ENCODE data around the gene GBE1.

The GBE1 gene

DNA sequence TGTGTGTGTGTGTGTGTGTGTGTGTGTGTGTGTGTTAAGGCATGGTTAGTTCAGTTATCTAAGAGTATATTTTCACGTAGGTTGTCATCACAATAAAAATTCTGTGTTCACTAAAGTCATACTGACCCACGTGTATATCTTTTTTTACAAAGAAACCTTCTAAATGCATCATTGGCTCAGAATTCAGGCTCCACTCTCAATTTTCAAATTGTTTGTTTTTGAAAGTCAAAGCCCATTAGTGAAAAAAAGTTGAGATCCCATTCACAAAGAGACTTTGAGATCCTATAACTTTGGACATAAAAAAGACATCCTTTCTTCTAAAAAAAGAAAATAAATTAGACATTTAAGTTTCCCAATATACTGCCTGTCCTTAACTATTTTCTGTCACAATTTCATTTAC, 59.3 kb downstream of the GBE1 start:
- H4K20me1 ChIP-seq (ENCODE audit: insufficient read depth, low read length), result no peaks in the 10 kb centered on the region
- no peaks in the 10 kb centered on the region for H3K27me3 ChIP-seq (replicated peaks; ENCODE audit: insufficient read depth, low read length)
- H3K4me2 ChIP-seq (ENCODE audit: low read depth, low read length), result no peak overlapping the region
- H3K9me3 ChIP-seq (replicated peaks; ENCODE audit: insufficient read depth, low read length), result no peaks in the 10 kb centered on the region
- no peaks in the 10 kb centered on the region for H3K4me1 ChIP-seq (ENCODE audit: low read length)
- no peak overlapping the region for H2AFZ ChIP-seq (ENCODE audit: low read length)
- H3K9me2 ChIP-seq (replicated peaks; ENCODE audit: insufficient read depth, low read length), result no peaks in the 10 kb centered on the region
- no peak for TF ChIP-seq CTCF (IDR thresholded peaks at IDR 0.05; ENCODE audit: low read length)
- TF ChIP-seq EZH2 (optimal IDR thresholded peaks at IDR 0.05; ENCODE audit: low read depth, low read length), result no peak
- TF ChIP-seq EZH2phosphoT487 (IDR thresholded peaks at IDR 0.05; ENCODE audit: low read length), result no peak
- no peak overlapping the region for H3K4me3 ChIP-seq (ENCODE audit: low read length)
- no peaks in the 10 kb centered on the region for H3F3A ChIP-seq (ENCODE audit: insufficient read depth, low read length)
- no peak for DNase-seq
- no peaks in the 10 kb centered on the region for H3K36me3 ChIP-seq (replicated peaks; ENCODE audit: insufficient read depth, low read length)
- H3K9ac ChIP-seq (ENCODE audit: low read length), result no peak overlapping the region
- no peaks in the 10 kb centered on the region for H3K79me2 ChIP-seq (ENCODE audit: low read length)
- H3K27ac ChIP-seq (ENCODE audit: low read length), result no peak overlapping the region

DNA sequence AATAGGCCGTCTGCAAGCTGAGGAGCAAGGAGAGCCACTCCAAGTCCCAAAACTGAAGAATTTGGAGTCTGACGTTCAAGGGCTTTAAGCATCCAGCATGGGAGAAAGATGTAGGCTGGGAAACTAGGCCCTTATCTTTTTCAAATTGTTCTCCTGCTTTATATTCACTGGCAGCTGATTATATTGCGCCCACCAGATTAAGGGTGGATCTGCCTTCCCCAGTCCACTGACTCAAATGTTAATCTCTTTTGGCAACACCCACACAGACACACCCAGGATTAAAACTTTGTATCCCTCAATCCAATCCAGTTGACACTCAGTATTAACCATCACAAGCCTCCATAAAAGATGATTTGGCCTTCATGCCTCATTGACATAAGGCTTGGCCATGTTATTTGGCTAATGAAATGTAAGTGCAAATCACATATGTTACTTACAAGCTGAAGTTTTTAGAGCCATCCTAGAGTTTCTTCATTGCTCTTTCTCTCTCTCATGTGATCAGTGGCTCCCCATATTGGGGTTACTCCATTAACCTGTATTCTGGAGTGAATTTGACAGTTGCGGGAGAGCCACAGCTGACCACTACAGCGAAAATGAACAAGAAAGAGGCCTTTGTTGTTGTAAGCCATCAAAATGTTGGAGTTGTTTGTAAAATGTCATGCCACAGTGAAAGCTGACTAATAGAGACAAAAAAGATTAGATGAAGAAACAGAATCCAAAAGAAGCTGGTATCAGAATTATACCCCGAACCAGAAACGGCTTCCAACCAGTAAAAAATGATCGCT, 61.7 kb downstream of the GBE1 start:
- H3K4me3 ChIP-seq (ENCODE audit: low read length), result no peak overlapping the region
- no peaks in the 10 kb centered on the region for H3K9me3 ChIP-seq (replicated peaks; ENCODE audit: insufficient read depth, low read length)
- no peak for TF ChIP-seq CTCF (IDR thresholded peaks at IDR 0.05; ENCODE audit: low read length)
- TF ChIP-seq EZH2phosphoT487 (IDR thresholded peaks at IDR 0.05; ENCODE audit: low read length), result no peak
- TF ChIP-seq EZH2 (optimal IDR thresholded peaks at IDR 0.05; ENCODE audit: low read depth, low read length), result no peak
- no peaks in the 10 kb centered on the region for H3F3A ChIP-seq (ENCODE audit: insufficient read depth, low read length)
- H3K4me1 ChIP-seq (ENCODE audit: low read length), result no peaks in the 10 kb centered on the region
- no peak for DNase-seq
- H3K4me2 ChIP-seq (ENCODE audit: low read depth, low read length), result no peak overlapping the region
- H2AFZ ChIP-seq (ENCODE audit: low read length), result no peak overlapping the region
- H3K9ac ChIP-seq (ENCODE audit: low read length), result no peak overlapping the region
- H3K27ac ChIP-seq (ENCODE audit: low read length), result no peak overlapping the region
- H4K20me1 ChIP-seq (ENCODE audit: insufficient read depth, low read length), result no peaks in the 10 kb centered on the region
- no peaks in the 10 kb centered on the region for H3K9me2 ChIP-seq (replicated peaks; ENCODE audit: insufficient read depth, low read length)
- no peaks in the 10 kb centered on the region for H3K27me3 ChIP-seq (replicated peaks; ENCODE audit: insufficient read depth, low read length)
- H3K79me2 ChIP-seq (ENCODE audit: low read length), result no peaks in the 10 kb centered on the region
- no peaks in the 10 kb centered on the region for H3K36me3 ChIP-seq (replicated peaks; ENCODE audit: insufficient read depth, low read length)

DNA sequence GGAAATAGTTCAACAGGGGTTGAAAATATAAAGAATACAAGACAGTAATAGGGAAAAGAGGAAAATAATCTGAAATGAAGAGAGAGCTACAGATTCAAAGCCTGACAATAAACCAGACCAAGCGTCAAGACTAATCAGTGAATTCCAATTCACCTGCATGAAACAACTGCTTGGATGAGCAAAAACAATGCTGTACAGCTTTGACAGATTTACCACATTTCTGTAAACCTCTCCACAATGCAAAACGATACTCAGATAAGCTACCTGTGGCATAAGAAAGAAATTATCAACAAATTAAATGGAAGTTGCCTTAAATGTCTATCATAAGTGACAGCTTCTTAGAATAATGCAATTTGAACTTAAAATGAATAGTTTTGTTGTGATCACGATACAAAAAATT, 65.4 kb downstream of the GBE1 start:
- Histone ChIP-seq H2AFZ (ENCODE audit: low read length) (no peak overlapping the region), H3K9me2 (replicated peaks; ENCODE audit: insufficient read depth, low read length) (no peaks in the 10 kb centered on the region), H3K9ac (ENCODE audit: low read length) (no peak overlapping the region), H3K36me3 (replicated peaks; ENCODE audit: insufficient read depth, low read length) (no peaks in the 10 kb centered on the region), H3K79me2 (ENCODE audit: low read length) (no peaks in the 10 kb centered on the region), H3K27ac (ENCODE audit: low read length) (no peak overlapping the region), H3K4me2 (ENCODE audit: low read depth, low read length) (no peak overlapping the region), H3F3A (ENCODE audit: insufficient read depth, low read length) (no peaks in the 10 kb centered on the region), H3K4me1 (ENCODE audit: low read length) (no peaks in the 10 kb centered on the region), H4K20me1 (ENCODE audit: insufficient read depth, low read length) (no peaks in the 10 kb centered on the region), H3K4me3 (ENCODE audit: low read length) (no peak overlapping the region), H3K9me3 (replicated peaks; ENCODE audit: insufficient read depth, low read length) (no peaks in the 10 kb centered on the region), H3K27me3 (replicated peaks; ENCODE audit: insufficient read depth, low read length) (no peaks in the 10 kb centered on the region)
- DNase-seq, result no peak
- TF ChIP-seq EZH2phosphoT487 (IDR thresholded peaks at IDR 0.05; ENCODE audit: low read length) (no peak), EZH2 (optimal IDR thresholded peaks at IDR 0.05; ENCODE audit: low read depth, low read length) (no peak), CTCF (IDR thresholded peaks at IDR 0.05; ENCODE audit: low read length) (no peak)

All from MM.1S (cell line).